ENCODE data around the gene FBXL3. TPM values are rescaled to one million over a fixed set of nuclear protein-coding genes. Genes with fewer than 3 reads are reported as not detected.

FBXL3 gene
- polyA plus RNA-seq, 1 donor (not counting 4 experiments of a cell fraction or from before 2014, with no cell fraction given), result 25.4 TPM

- no peak overlapping the region for H3K27ac ChIP-seq (ENCODE audit: control insufficient read depth, insufficient read depth, low read length)
- H4K20me1 ChIP-seq (ENCODE audit: control insufficient read depth, extremely low read depth, insufficient read depth, low read length), result no peaks in the 10 kb centered on the region
- dilution Hi-C loops (cut with MboI; ENCODE audit: extremely low pct_ligation_motif_present, low sequenced_read_pairs), result no loop called here
- TF ChIP-seq EZH2 (IDR thresholded peaks at IDR 0.05; ENCODE audit: low read length), result no peak
- no peak for TF ChIP-seq CTCF (optimal IDR thresholded peaks at IDR 0.05 in 1 of 3, IDR thresholded peaks at IDR 0.05 in 1 of 3, conservative IDR thresholded peaks at IDR 0.05 in 1 of 3; ENCODE audit: extremely low read depth in 1 of 3, insufficient read depth in 2 of 3, low read length in 3 of 3)
- no peak overlapping the region for H3K9ac ChIP-seq (ENCODE audit: control insufficient read depth, extremely low read depth, insufficient read depth, low read length)
- H3K4me3 ChIP-seq (ENCODE audit: control insufficient read depth in 2 of 3, extremely low read depth in 1 of 3, insufficient read depth in 2 of 3, low read depth in 1 of 3, low read length in 3 of 3), result no peak overlapping the region
- H3K27me3 ChIP-seq (ENCODE audit: control insufficient read depth, extremely low read depth, insufficient read depth, low read length), result no peaks in the 10 kb centered on the region
- H3K9me3 ChIP-seq (ENCODE audit: control insufficient read depth, low read depth, low read length), result no peaks in the 10 kb centered on the region
- DNase-seq (ENCODE audit: low read depth, low spot score) (no peak), FAIRE-seq (no peak)
- no peak overlapping the region for H3K4me2 ChIP-seq (ENCODE audit: control insufficient read depth, extremely low read depth, insufficient read depth, low read depth, low read length)
- peaks cover 9 to 18% of the 10 kb centered on the region in 2 experiments for H3K36me3 ChIP-seq (ENCODE audit: control insufficient read depth in 2 of 2, extremely low read depth in 1 of 2, insufficient read depth in 2 of 2, low read length in 2 of 2)
- no peak overlapping the region for H2AFZ ChIP-seq (ENCODE audit: control insufficient read depth, low read length)
- H3K4me1 ChIP-seq (ENCODE audit: control insufficient read depth, extremely low read depth, insufficient read depth, low read length), result peaks cover 1% of the 10 kb centered on the region
- H3K9me1 ChIP-seq (ENCODE audit: control insufficient read depth, extremely low read depth, insufficient read depth, low read length), result no peaks in the 10 kb centered on the region
- peaks cover 43% of the 10 kb centered on the region for H3K79me2 ChIP-seq (ENCODE audit: control insufficient read depth, insufficient read depth, low read length)
These were observed 9.9 kb downstream of the FBXL3 start for GRCh38 chr13:77016888-77017623.

DNA sequence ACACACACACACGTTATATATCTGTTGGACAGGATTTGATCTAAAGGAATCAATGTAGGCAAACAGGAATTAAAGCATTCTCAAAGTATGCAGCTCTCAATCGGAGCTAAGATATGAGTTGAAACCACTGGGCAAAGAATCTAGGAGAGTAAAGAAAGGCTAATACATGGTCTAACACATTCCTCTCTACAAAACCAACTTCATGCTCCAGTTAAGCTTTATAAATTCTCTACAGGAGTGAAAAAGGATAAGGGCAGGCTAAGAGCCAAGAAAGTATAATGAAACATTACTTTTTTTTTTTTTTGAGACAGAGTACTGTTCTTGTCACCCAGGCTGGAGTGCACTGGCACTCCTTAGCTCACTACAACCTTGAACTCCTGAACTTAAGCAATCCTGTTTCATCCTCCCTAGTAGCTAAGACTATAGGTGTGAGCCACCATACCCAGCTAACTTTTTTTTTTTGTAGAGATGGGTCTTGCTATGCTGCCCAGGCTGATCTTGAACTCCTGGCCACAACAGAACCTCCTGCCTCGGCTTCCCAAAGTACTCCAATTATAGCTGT is 10.6 kb downstream of the FBXL3 start:
- Histone ChIP-seq H3K4me3 (ENCODE audit: control insufficient read depth in 2 of 3, extremely low read depth in 1 of 3, insufficient read depth in 2 of 3, low read depth in 1 of 3, low read length in 3 of 3) (no peak overlapping the region), H3K79me2 (ENCODE audit: control insufficient read depth, insufficient read depth, low read length) (peaks cover 39% of the 10 kb centered on the region), H3K4me1 (ENCODE audit: control insufficient read depth, extremely low read depth, insufficient read depth, low read length) (no peaks in the 10 kb centered on the region), H2AFZ (ENCODE audit: control insufficient read depth, low read length) (no peak overlapping the region), H4K20me1 (ENCODE audit: control insufficient read depth, extremely low read depth, insufficient read depth, low read length) (no peaks in the 10 kb centered on the region), H3K9me3 (ENCODE audit: control insufficient read depth, low read depth, low read length) (no peaks in the 10 kb centered on the region), H3K27me3 (ENCODE audit: control insufficient read depth, extremely low read depth, insufficient read depth, low read length) (no peaks in the 10 kb centered on the region), H3K4me2 (ENCODE audit: control insufficient read depth, extremely low read depth, insufficient read depth, low read depth, low read length) (no peak overlapping the region), H3K36me3 (ENCODE audit: control insufficient read depth in 2 of 2, extremely low read depth in 1 of 2, insufficient read depth in 2 of 2, low read length in 2 of 2) (peaks cover 9 to 20% of the 10 kb centered on the region in 2 experiments), H3K27ac (ENCODE audit: control insufficient read depth, insufficient read depth, low read length) (no peak overlapping the region), H3K9me1 (ENCODE audit: control insufficient read depth, extremely low read depth, insufficient read depth, low read length) (no peaks in the 10 kb centered on the region), H3K9ac (ENCODE audit: control insufficient read depth, extremely low read depth, insufficient read depth, low read length) (no peak overlapping the region)
- TF ChIP-seq CTCF (optimal IDR thresholded peaks at IDR 0.05 in 1 of 3, IDR thresholded peaks at IDR 0.05 in 1 of 3, conservative IDR thresholded peaks at IDR 0.05 in 1 of 3; ENCODE audit: extremely low read depth in 1 of 3, insufficient read depth in 2 of 3, low read length in 3 of 3) (no peak), EZH2 (IDR thresholded peaks at IDR 0.05; ENCODE audit: low read length) (no peak)
- DNase-seq (ENCODE audit: low read depth, low spot score) (no peak), FAIRE-seq (no peak)
- dilution Hi-C loops (cut with MboI; ENCODE audit: extremely low pct_ligation_motif_present, low sequenced_read_pairs), result no loop called here
